Measurements from ENCODE around the gene NAA80.
"Not testable (repeated sequence)": the region's sequence is repeated elsewhere in the genome, so short reads cannot be mapped to it uniquely, and the experiment has no call there.

NAA80 gene

DNA sequence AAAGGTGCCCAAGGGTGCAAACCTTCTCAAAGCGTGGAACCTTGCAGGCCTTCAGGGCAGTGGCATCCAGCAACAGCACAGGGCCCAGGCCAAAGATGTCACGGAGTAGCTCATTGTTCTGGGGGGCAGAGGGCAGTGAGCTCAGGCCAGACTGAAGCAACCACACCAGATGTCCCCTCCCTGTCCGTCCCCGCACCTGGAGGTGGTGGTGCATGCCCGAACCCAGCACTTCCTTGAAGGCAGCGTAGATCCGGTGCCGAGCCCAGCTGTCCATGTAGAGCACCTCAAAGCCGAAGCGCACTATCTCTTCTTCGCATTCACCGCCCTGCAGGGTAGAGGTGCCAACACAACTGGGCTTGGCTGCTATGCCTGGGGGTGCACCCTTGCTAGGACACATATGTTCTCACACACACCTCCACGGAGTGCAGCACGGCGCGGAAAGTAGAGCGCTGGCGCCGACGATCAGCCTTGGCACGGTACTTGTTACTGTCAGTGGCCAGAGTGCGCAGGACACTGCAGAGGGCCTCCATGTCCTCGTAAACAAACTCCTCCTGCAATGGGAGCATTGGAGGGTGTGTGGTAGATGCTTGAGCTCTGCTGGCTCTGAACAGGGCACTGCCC lies 10.7 kb downstream of the NAA80 start:
- no peak for DNase-seq

DNA sequence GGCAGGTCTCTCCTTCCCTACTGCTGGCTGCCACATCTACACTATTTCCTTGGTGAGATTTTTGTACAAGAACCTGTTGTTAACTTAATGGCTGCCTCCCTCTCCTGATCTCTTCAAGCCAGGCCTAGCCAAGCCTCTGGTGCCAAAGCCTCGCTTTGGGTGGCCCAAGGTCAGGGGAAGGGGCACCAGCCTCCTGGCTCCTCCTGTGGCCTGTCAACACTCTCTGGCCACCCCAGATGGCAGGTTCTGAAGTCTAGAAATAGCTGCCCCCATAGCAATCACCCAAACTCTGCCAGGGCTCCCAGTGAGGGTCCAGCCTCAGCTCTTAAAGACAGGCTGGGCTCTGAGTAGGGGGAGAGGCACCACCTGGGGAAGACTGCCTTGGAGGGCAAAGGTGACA lies 11.9 kb downstream of the NAA80 start:
- DNase-seq: no peak

DNA sequence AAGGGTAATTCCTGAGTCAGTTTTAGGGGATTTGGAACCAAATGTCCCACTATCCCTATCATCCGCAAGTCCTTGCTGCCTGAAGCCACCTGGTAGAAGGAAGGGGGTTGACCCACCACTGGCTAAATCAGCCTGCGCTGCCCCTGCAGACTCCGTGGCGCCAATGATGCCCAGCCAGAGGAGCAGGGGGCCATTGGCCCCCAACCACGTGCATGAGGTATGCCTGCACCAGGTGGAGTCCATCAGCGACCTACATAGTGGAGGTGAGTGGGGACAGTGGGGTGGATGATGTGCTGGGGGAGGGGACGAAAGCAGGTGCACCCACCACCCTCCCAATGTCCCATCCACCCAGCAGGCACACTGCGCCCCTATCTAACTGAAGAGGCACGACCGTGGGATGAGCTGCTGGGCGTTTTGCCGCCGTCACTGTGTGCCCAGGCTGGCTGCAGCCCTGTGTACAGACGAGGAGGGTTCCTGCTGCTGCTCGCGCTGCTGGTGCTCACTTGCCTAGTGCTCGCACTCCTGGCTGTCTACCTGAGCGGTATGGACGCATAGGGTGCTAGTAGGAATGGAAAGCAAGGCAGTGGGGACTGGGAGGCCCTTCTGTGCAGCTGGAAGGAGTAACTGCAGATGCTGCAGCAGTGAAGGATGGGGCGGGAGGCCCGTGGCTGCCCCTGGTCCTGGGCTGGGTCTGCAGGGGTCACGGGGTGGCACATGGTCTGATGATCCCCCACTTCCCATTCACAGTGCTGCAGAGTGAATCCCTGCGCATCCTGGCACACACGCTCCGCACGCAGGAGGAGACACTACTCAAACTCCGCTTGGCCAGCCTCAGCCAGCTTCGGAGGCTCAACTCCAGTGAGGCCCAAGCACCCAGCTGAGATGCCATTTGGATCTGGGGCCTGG lies 12.6 kb downstream of the NAA80 start:
- no peak for DNase-seq

DNA sequence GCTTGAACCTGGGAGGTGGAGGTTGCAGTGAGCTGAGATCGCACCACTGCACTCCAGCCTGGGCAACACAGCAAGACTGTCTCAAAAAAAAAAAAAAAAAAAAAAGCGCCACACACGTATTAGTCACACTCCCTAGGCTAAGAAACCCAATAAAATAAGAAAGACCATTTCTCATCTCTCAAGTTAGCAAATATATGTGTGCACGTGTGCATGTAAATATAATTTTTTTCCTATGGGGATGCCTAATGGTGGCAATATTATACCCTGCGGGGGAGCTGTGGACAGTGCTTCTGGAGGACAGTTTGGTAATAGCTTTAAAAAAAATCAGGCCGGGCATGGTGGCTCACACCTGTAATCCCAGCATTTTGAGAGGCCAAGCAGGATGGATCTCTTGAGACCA lies 15.1 kb downstream of the NAA80 start:
- not testable (repeated sequence) for DNase-seq

DNA sequence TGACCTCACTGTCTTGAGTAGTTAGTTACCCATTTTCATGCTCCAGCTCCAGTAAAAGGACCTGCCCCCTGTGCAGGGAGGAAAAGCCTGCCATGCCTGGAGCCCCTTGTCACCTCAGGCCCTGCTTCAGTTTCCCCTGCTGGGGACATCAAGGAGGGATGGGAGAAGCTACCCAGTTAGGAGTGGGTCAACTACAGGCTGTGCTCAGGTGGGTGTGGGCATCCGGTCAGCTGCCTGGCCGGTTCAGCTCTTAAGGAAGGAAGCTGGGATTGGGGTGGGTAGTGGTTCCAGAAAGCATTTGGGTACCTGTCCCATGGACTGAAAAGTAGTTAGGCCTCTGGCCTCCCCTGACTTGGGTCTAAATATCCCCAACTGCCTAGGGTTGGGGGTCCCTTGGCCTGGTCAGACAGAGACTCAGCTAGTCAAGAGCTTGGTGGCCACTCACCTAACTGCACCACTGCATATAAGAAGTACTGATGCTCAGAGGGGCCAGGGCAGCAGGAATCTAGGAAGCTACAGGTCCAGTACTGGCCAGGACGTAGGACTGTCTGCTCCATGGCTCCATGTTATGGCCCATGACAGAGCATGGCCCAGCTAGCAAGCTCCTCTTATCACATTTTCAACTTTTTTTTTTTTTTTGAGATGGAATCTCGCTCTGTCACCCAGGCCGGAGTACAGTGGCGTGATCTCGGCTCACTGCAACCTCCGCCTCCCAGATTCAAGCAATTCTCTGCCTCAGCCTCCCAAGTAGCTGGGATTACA lies 19.8 kb downstream of the NAA80 start:
- no peak for DNase-seq

DNA sequence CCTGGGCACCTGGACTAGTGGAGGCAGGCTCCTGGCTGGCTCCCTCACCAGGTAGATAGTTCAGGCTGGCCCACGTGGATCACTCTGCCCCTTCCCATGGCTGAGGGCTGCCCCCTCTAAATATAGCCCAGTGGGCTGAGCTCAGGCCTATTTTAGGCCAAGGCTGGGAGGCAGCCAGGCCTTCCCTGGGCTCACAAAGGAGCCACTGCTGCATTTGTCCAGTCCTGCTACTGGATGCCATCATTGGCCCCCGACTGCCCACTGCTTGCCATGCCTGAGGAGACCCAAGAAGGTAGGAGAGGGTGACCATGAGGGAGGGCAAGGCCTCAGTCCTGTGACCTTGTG lies 20.4 kb downstream of the NAA80 start, which contains the start of gene LSMEM2:
Gene LSMEM2, plus strand, starts transcription at position 208 of the 345 bp plus-strand sequence. Its CDS starts 27 bp downstream, at position 235.
- no peak for DNase-seq

DNA sequence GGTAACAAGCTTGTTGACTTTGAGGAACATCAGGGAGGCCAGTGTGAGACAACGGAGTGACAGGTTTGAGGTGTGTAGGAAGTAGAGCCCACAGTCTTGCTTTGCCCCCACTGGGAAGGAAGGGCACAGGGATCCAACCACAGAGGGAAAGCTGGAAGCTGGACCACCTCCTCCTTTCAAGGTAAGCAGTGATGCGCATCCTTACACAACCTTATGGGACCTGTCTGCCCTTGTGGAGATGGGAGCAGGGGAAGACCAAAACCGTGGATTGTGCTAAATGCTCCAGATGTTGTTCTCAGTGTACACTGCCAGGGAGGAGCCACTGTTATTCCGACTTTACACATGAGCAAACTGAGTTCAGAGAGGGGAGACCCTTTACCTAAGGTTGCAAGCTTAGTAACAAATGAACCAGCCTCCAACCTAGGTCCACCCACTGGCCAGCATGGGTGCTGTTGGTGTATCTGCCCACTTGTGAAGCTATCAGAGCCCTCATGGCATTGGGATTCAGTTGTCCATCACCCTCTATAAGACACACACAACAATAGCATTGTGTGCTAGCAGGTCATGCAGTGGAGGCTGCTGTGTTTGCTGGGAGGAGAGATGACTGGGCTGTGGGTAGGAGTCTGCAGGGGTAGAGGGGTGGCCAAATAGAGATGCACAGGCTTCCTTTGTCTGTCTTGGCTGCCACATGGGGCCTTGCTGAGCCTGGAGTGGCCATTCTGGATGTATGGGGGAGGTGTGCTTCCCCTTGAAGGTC lies 20.9 kb downstream of the NAA80 start:
- no peak for DNase-seq

DNA sequence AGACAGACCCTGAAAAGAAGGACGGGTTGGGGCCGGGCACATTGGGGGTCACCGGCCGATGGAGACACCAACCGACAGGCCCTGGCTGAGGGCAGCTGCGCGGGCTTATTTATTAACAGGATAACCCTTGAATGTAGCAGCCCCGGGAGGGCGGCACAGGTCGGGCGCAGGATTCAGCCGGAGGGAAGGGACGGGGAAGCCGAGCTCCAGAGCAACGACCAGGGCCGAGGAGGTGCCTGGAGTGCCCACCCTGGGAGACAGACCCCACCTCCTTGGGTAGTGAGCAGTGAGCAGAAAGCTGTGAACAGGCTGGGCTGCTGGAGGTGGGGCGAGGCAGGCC lies 22.5 kb downstream of the NAA80 start:
- DNase-seq: no peak

DNA sequence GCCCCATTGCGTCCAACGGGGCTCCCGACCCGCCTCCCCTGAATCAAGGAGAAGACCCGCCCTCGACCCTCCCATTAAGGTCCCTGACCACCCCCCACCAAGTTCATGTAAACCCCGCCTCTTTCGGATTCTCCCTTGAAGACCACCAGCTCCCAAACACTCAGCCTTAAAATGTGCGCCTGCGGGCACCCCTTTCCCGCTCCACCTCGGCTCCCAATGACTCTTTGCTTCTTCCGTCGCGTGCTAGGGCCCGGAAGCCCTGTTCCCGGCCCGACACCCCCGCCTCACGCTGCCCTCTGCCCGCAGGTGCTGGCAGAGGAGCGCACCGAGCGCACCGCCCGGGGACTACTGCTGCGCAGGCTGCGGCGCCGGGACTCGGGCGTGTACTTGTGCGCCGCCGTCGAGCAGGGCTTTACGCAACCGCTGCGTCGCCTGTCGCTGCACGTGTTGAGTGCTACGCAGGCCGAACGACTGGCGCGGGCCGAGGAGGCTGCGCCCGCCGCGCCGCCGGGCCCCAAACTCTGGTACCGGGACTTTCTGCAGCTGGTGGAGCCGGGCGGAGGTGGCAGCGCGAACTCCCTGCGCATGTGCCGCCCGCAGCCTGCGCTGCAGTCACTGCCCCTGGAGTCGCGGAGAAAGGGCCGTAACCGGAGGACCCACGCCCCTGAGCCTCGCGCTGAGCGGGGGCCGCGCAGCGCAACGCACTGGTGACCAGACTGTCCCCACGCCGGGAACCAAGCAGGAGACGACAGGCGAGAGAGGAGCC lies 23.0 kb downstream of the NAA80 start:
- DNase-seq: no peak

DNA sequence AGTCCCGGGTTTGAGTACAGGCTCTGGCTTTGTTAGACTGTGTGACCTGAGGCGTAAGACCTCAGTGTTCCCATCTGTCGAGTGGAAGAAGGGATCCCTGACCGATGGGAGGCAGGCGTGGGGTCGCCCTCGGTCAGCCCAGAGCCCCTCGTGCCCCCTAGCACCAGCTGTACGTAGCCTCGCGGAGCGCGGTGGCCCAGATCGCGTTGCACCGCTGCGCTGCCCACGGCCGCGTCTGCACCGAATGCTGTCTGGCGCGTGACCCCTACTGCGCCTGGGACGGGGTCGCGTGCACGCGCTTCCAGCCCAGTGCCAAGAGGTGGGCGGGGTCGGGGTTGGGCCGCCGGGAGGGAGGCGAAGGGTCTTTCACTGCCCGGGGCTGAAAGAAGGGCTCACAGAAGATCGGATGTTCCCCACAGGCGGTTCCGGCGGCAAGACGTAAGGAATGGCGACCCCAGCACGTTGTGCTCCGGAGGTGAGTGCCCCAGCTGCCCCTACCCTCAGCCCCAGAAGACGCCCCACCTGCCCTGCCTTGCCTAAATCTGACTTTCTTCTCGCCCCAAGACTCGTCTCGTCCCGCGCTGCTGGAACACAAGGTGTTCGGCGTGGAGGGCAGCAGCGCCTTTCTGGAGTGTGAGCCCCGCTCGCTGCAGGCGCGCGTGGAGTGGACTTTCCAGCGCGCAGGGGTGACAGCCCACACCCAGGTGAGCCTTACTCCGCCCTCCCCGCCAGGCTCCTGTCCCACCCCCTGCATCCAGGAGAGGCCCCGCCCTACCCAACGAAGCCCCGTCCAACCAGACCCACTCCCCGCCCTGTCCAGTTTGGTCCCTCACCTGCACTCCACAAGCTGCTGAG lies 23.8 kb downstream of the NAA80 start:
- DNase-seq: no peak

DNA sequence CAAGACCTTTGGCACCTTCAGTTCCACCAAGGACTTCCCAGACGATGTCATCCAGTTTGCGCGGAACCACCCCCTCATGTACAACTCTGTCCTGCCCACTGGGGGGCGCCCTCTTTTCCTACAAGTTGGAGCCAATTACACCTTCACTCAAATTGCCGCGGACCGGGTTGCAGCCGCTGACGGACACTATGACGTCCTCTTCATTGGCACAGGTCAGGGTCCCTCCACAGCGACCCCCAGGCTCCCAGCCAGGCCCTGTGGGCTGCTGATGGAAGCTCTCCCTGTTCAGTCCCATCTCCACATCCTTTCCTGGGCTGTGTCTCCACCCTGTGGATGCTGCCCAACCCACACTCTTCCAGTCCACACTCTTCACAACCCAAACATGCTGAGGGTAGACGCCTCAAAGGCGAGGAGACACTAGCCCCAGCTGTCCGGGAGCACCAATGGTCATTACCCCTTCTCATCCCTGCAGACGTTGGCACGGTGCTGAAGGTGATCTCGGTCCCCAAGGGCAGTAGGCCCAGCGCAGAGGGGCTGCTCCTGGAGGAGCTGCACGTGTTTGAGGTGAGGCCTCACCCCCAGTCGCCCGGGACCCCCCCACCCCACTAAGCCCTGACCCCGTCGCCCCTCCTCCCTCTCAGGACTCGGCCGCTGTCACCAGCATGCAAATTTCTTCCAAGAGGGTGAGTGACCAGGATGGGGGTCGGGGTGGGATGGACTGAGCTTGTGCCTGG lies 24.7 kb downstream of the NAA80 start:
- DNase-seq: peak; percentile 75 to 78

DNA sequence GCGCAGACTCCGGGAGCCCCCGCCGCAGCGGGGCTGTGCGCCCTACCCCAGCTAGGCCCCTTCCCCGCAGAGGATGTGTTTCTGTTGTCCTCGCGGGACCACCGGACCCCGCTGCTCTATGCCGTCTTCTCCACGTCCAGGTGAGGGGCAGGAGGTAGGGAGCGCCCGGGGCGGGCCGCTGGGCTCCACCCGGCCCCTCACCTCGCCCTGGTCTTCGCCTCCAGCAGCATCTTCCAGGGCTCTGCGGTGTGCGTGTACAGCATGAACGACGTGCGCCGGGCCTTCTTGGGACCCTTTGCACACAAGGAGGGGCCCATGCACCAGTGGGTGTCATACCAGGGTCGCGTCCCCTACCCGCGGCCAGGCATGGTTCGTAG lies 25.5 kb downstream of the NAA80 start:
- DNase-seq: no peak

DNA sequence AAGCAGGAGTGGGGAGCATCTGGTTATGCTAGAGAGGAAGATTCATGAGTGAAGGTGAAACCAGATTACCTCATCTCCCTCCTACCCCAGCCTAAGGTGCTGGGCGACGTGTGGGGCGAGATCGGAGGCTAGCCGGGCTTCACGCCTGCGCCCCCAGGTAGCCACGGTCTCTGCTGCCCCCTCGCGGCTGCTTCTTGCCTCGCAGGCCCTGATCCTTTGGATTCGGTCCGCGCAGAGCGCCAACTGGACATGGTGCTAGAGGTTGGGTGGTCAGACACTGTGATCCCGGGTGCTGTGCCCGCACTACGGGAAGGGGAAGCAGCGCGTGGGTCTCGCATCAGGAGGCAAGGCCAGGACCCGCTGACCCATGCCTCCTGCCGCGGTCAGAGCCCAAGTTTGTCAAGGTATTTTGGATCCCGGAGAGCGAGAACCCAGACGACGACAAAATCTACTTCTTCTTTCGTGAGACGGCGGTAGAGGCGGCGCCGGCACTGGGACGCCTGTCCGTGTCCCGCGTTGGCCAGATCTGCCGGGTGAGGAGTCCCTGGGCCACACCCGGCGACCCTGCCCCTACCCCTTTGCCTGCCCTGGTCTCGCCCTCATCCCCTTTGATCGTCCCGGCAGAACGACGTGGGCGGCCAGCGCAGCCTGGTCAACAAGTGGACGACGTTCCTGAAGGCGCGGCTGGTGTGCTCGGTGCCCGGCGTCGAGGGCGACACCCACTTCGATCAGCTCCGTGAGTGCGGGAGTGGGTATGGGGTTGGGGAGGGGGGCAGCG lies 26.1 kb downstream of the NAA80 start:
- peak; percentile 97 to 98 for DNase-seq

DNA sequence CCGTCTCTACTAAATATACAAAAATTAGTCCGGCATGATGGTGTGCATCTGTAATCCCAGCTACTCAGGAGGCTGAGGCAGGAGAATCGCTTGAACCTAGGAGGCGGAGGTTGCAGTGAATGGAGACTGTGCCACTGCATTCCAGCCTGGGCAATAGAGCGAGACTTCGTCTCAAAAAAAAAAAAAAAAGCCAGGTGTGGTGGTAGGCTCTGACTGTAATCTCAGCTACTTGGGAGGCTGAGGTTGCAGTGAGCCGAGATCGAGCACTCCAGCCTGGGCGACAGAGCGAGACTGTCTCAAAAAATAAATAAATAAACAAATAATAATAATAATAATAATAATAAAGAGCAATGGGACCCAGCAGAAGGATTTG lies 26.7 kb downstream of the NAA80 start:
- not testable (repeated sequence) for DNase-seq

DNA sequence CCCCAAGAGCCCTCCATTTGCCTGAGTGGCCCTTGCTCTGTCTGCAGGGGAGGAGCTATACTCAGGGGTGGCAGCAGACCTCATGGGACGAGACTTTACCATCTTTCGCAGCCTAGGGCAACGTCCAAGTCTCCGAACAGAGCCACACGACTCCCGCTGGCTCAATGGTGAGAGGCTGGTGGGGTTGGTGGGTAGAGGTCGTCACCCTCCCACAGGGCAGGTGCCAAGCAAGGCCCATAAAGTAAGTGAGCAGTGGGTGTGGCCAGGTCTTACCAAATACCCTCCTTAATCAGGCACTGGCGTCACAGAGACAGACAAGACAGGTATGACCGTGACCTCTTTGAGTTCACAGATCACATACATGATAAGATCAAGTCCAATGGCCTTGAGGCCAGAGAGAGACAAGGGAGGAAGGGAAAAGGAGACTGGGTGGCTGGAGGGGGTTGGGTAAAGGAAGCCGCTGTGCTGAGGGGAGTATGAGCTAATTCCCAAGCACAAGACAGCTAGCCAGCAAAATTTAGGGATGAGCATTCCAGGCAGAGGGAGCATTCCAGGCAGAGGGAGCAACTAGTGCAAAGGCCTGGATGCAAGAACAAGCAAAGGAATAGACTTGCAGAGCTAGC lies 27.8 kb downstream of the NAA80 start:
- DNase-seq: no peak

DNA sequence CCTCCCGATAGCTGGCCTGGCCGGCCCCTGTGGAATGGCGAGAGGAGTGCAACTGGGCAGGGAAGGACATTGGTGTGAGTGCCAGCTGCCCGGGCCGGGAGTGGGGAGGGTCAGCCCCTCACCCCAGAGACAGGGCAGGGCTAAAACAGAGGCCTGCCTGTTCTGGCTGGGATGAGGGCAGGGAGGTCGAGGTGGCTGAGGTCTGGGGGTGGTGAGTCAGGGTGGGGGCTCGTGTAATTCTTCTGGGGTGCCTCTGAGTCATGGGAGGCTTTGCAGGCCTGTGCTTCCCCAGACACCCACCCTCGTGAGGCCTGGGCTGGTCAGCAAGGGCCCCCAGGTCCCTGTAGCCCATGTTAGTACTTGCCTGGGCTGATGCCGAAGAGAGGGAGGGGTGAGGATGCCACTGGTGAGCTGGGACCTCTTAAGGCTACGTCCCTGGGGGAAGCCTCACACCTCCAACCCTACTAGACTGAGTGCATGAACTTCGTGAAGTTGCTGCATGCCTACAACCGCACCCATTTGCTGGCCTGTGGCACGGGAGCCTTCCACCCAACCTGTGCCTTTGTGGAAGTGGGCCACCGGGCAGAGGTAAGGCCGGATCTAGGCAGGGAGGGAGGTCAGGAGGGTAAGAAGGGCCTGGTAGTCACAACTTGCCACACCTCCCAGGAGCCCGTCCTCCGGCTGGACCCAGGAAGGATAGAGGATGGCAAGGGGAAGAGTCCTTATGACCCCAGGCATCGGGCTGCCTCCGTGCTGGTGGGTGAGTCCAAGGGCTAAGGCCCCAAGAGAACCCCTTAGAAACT lies 28.6 kb downstream of the NAA80 start:
- DNase-seq: no peak

DNA sequence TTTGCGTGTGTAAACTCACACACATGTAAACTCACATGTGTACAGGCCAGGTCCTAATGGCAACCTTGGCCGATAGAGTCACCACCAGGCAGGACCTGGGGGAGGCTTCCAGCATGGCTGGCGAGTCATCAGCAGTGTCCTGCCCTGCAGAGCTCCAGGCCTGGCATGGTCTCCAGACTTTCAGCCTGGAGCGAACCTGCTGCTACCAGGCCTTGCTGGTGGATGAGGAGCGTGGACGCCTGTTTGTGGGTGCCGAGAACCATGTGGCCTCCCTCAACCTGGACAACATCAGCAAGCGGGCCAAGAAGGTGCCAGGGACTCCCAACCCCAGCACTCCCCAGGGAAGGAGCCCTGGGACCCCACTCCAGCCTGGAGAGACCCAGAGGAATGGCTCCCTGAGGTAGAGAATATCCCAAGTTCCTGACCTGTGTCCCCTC lies 29.2 kb downstream of the NAA80 start:
- no peak for DNase-seq

DNA sequence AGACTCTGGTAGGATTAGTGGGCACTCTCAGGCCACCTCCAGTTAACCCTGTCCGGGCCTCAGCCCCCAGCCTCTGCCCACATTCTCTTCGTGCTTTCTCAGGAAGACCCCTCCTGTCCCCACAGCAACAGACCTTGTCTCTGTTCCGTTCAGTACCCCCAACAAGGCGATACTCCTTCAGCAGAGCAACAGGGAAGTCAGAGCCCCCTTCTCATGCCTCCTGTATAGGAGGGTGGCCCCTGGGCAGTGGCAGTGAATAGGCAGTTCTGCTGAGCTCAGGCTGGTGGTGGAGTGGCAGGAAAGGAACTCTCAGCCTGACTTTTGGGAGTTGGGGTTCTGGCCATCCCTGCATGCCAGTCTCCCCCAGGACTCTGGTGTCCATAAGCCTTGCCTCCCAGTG lies 29.7 kb downstream of the NAA80 start:
- no peak for DNase-seq
